ENCODE data around the gene LRP6.

LRP6 gene

GRCh38 chr12:12087693-12088034 is 179.2 kb downstream of the LRP6 start:
- DNase-seq (ENCODE audit: low read depth, low spot score) = no peak
- no peak overlapping the region for H3K27ac ChIP-seq

DNA sequence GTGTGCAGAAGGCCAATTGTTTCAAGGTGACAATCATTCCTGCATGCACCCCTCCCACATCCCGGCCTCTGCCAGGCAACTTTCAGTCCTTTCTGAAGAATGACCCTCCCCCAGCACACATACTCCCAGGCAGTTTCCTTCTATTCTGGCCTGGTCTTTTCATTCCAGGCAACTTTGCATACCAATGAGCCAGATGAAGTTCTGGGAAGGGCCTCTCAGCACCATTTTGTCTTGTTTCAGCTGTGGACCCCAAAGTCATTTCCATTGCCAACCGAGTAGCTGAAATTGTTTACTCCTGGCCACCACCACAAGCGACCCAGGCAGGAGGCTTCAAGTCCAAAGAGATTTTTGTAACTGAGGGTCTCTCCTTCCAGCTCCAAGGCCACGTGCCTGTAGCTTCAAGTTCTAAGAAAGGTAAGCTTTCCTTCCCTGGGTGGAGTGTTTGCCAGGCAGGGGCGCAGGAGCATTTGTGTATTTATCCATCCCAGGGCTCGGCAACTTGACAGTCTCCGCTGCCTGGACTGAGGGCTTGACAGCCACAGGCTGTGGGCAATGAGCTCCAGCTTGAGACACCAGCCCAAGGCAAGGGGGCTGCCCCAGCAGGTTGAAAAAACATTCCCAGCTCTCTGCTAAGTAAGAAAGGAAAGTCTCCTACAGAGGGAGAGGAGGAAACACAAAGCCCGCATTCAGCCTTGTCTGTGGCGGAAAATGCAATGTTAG is 179.7 kb downstream of the LRP6 start:
- no peak for DNase-seq (ENCODE audit: low read depth, low spot score)
- no peak overlapping the region for H3K27ac ChIP-seq

- H3K27ac ChIP-seq = no peak overlapping the region
- DNase-seq (ENCODE audit: low read depth, low spot score) = no peak
Measured at GRCh38 chr12:12086362-12086761, 180.5 kb downstream of the LRP6 start.

DNA sequence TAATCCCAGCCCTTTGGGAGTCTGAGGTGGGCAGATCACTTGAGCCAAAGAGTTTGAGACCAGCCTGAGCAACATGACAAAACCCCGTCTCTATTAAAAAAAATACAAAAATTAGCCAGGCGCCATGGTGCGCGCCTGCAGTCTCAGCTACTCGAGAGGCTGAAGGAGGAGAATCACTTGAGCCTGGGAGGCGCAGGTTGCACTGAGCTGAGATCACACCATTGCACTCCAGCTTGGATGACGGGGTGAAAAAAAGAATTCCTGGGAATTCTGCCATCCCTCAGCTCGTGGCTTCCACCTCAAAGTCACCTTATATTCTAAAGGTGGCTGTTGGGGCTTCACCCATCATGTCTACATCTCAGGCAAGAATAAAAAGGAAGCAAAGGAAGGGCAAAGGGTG is 183.2 kb downstream of the LRP6 start:
- DNase-seq (ENCODE audit: low read depth, low spot score) = no peak
- H3K27ac ChIP-seq = no peak overlapping the region

DNA sequence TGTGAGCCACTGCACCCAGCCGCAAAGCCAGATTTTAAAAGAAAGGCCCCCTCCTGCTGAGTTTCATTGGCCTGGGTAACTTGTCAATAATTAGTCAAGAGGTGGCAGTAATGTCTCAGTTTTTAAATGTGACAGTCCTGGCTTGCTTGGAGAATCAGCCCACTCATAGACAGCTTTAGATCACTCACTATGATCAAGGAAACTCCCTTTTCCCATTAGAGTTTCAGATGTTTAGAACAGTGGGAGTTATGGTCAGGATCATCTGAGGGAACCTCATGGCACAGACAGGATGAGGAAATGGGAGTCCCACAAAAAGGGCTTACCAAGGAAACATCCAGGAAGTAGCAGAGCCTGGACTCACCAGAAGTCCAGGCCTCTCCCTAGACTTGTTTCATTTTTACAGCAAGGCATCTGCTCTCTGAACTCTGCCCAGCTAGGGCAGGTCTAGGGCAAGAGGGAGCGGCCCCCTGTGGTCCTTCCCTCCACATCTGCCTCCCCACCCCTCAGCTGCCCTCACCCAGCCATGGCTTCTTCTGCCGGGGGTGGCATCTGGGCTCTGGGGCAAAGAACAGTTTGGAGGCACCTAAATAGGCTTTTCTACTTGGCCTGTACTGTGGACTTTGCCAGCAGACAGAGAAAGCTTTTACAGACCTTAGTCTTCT is 184.9 kb downstream of the LRP6 start:
- no peak for DNase-seq (ENCODE audit: low read depth, low spot score)
- no peak overlapping the region for H3K27ac ChIP-seq

GRCh38 chr12:12079291-12079690 is 187.6 kb downstream of the LRP6 start:
- H3K27ac ChIP-seq = no peak overlapping the region
- no peak for DNase-seq (ENCODE audit: low read depth, low spot score)

DNA sequence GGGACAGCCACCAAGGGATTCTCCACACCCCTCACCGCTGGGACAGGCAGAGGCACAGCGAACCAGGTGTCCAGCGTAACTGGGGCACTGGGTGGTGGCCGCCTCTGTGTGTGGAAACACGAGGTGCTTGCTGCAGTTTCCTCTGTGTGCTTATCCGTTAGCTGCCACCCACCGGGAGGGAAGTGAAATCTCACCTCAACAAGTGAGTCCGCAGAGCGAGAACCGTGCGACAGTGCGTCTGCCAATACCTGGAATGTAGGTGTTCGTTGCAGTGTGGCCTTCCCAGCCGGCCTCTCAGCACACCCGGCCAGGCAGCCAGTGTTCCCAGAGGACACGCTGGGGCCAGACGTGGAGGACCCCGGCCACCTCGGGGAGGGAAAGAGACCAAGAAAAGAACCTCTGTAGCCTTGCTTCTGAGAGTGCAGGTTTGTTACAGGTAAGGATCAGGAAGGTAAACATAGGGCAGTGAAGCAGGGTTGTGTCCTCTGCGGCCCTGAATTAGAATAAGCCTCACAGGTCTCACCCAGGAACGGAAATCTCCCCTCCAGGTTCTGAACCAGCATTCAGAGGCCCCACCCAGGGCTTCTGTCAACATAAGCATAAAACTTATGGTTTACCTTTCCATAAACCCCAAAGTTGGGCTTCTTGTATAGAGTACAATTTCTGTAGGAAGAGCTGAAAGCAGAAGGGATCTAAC is 194.6 kb downstream of the LRP6 start:
- DNase-seq (ENCODE audit: low read depth, low spot score) = no peak
- no peak overlapping the region for H3K27ac ChIP-seq

- no peak for DNase-seq (ENCODE audit: low read depth, low spot score)
- H3K27ac ChIP-seq = no peak within 1 kb of the TSS
Measured at GRCh38 chr12:12070674-12071656, 195.9 kb downstream of the LRP6 start, which contains the start of gene BCL2L14. Gene BCL2L14 (plus strand): TSS chr12:12070939. CDS start chr12:12079306, 8,367 bp downstream.

- no peak overlapping the region for H3K27ac ChIP-seq
- no peak for DNase-seq (ENCODE audit: low read depth, low spot score)
Measured at GRCh38 chr12:12069821-12070548, 196.9 kb downstream of the LRP6 start.

GRCh38 chr12:12068751-12069150 is 198.1 kb downstream of the LRP6 start:
- no peak overlapping the region for H3K27ac ChIP-seq
- DNase-seq (ENCODE audit: low read depth, low spot score) = no peak
